CD4-positive, alpha-beta T cell treated with Interleukin-10 for 1 hour (primary cell): ENCODE data around the gene ARMC9.
A peak's percentile ranks its signal among the peaks of the same experiment; 100 is the strongest.
"Not testable (repeated sequence)": the region's sequence is repeated elsewhere in the genome, so short reads cannot be mapped to it uniquely, and the experiment has no call there.

Source experiments
- DNase-seq: peaks from one replicate; pipeline ENCODE4 v3.0.0-alpha.2; 2020

Gene ARMC9

DNA sequence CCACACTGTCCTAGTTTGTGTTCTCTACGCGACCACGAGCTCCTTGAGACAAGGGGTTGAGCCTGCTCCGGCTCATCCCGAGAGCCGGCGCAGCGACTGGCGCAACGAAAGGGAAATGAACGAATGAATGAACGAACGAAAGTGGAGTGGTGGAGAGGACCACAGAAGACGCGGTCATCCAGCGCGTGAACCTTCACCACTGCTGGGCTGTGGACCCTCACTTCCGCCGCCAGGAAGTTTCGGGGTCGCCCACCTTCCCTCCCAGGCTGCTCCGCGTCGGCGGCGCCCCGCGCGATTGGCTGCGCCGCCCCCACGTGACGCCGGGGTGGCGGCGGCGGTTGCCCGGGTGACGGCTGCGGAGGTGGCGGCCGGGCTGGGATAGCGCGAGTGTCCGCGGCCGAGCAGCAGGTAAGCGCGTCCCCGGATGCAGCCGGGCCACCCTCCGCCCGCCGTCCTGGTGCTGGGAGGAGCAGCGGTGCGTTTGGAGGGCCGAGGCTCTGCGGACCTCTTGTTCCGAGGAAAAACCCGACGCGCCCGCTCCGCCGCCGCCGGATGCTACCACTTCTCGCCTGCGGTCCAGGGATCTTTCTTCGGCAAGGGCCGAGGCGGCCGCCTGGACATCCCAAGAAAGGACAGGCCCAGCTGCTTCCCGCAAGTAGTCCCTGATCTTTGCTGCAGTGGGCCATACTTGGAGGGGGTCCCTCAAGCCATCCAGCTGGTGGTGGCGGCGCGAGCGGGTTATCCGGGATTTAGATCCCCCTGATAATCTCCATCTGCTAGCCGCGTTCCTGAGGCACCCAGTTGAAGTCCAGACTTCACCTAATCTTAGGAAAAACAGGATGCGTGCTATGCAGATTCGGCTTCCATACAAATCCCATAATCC is at the start of gene ARMC9:
Gene ARMC9, plus strand, starts transcription at position 341 of the 883 bp plus-strand sequence. CDS start 7,608 bp downstream, outside the sequence.
- DNase-seq: peak; percentile 73

DNA sequence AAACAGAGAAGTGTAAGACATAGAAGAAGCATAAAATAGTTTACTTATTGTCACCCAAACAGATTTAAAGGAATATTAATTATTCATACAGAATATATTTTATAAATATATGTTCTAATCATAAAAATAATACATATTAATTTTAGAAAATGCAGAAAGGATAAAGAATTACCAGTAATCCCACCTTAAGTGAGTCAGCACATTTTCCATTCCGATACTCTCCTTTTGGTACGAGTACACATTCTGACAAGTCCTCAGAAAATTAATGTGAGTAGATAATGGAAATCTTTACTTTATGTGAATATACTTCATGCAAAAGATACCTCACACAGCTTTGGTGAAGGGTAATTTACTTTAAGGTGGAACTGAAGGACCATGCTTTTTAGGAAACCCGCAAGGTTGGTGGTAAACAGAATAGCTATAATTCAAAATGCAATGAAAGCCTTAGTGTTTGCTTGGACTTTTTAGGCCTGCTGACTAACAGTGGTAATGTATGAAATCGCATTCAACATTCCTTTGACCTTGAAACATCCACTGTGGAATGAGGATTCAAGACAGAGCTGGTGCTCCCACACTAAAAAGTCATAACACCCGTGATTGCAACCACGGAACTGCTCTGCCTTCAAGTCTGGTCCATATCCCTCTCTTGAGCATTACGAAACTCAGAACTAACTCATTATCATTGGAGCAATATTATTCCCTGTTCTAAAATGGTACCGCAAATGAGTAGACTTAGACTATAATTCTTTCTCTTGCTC is 45.5 kb upstream of the ARMC9 start:
- no peak for DNase-seq

DNA sequence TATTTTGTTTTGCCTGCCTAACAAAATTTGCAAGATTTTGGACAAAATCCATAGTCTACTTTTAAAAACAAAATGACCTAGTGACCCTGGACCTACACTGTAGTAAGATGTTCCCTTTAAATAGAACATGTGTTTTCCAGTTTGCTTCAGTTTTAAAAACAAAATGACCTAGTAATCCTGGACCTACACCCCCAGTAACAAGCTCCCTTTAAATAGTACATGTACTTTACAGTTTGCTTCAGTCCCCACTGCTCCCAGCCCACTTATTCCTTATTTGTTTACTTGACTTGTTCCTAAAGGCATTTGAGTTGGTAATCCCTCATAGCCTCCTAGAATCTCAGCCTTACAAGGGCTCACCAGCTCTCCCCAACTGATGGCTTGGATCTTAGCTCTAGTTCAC is 39.1 kb upstream of the ARMC9 start:
- DNase-seq: no peak

- DNase-seq: no peak
These were observed 37.7 kb upstream of the ARMC9 start for GRCh38 chr2:231160701-231161100.

DNA sequence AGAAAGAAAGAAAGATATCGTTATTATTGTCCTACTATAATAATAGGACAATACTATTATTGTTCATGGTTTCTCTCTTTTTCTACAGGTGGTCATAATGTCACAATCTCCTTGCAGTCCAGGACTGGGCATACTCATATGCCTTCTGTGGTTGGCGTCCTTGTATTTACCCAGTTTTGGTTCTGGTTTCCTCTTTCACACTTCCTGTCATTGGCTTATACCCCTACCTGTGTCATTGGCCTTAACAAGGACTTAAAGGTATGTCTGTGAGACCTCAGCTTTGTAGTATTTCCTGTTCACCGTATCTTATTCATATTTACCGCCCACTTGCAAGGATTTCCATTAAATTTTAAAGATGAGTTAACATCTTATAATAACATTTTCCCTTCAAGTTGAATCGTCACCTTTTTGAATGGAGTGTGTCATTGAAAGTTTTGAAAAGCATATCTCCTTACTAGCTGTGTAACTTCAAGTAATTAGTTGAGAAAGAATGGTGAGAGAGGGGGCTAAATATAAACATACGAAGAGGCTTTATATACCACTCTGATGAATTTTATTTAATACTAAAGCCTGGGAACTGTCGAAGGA is 37.1 kb upstream of the ARMC9 start:
- DNase-seq: no peak

DNA sequence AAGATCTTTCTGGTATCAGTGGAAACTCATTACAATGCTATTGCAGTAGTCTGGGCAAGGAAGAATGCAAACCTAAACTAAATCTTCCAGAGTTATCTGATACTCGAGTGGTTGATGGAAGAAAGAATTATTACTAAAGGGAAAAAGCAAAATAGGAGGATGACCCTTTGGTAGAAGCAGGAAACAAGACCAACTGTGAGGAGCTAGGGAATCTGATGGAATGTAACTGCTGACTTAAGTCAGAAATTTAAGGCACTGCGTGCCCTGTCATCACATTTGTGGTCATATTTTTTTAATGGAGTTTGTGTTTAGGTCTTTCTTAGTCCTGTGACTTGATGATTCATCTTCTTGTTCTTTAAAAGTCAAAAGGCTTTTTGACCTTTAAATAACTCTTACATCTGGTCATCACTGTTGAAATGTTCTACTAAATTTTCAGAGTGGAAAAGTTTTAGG is 36.5 kb upstream of the ARMC9 start:
- DNase-seq: no peak

DNA sequence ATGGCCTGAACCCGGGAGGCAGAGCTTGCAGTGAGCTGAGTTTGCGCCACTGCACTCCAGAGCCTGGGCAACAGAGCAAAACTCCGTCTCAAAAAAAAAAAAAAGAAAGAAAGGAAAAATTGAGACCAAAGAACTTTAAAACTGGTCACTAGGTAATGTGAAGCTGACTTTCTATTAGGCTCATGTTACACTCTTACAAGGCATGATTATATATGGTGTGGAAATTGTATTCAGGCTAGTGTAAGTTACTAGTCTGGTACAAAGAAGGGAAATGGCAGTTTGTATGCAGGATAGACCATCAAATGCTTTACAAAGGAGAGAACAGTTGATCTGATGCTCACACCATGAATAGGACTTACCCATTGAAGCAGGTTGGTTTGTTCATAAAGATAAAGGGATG is 35.4 kb upstream of the ARMC9 start:
- no peak for DNase-seq

DNA sequence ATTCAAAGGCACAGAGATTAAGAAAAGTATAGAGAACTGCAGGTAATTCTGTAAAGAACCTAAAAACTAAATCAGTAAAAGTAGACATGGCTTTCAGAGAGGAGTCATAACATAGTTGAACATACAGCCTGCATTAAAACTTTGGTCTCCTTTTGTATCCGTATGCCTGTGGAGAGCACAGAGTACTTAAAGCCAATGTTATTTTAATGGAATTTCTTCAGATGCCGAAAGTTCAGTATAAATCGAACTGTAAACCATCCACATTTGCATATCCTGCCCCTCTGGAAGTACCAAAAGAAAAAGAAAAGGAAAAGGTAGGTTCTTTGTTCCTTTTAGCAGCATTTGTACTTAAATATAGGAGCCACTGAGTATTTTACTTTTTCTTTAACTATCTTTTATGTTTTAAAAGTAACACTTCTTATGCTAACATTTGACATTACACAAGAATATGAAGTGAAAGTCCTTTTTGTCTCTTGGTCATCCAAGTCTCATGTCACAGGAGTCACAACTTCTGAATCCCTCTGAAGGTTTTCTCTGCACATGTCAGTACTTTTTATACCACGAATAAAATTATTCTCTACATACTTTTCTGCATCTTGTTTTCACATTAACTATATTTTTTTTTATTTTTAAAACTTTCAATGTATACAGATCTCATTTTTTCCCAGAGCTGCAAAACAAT is 34.9 kb upstream of the ARMC9 start:
- no peak for DNase-seq

DNA sequence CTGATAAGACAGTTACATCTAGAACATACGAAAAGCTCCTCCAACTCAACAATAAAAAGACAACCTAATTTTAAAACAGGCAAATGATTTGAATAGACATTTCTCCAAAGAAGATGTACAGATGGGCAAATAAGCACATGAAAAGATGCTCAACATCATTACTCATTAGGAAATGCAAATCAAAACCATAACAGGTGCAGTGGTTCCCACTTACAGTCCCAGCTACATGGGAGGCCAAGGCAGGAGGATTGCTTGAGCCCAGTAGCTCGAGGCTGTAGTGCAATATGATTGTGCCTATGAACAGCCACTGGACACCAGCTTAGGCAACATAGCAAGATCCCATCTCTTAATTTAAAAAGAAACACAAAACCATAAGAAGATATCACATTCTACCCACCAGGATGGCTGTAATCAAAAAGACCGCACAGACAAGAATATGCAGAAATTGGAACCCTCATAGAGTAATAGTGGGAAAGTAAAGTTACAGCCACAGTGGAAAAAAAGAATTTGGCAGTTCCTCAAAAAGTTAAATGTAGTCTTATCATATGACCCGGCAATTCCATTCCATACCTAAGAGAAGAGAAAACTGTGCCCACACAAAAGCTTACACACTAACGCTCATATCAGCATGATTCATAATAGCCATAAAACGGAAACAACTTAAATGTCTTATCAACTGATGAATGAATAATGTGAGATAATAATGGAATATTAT is 30.5 kb upstream of the ARMC9 start:
- DNase-seq: no peak

GRCh38 chr2:231168460-231169139 is 29.8 kb upstream of the ARMC9 start:
- DNase-seq: no peak

DNA sequence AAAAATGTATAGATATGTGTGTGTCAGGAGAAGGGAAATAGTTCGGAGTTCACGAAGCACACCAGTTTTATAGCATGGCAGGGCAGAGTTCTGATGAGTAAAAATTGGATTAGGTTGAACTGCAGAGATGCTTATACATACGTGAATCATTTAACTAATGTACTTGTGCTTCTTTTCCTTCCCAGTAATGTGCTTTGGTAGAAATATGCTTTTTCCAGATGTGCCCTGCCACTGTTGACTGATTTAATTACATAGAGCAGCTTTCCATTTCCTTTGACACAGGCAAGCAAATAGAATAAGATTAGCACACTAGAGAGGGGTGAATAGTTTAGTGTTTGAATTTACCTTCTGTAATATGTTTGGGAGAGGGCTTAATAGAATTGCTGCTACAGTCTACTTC is 28.9 kb upstream of the ARMC9 start:
- no peak for DNase-seq

GRCh38 chr2:231170055-231170454 is 28.4 kb upstream of the ARMC9 start:
- DNase-seq: no peak

GRCh38 chr2:231172025-231172424 is 26.4 kb upstream of the ARMC9 start:
- DNase-seq: no peak

- DNase-seq: no peak
These were observed 24.2 kb upstream of the ARMC9 start for GRCh38 chr2:231174211-231174651.

GRCh38 chr2:231176066-231176465 is 22.4 kb upstream of the ARMC9 start:
- DNase-seq: no peak

- DNase-seq: no peak
These were observed 21.0 kb upstream of the ARMC9 start for GRCh38 chr2:231177156-231178025.

DNA sequence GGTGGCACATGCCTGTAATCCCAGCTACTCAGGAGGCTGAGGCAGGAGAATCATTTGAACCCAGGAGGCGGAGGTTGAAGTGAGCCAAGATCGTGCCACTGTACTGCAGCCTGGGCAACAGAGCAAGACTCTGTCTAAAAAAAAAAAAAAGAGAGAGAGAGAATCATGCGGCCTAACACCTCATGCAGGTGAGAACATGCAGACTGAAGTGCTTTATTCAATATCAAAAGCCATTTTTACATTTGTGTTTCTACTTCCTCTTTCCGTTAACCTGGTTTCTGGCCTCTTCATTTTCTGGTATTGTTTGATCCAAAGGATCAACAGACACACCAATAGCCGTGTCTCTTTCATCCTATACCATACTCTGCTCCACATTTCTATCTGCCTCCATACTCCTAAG is 19.6 kb upstream of the ARMC9 start:
- not testable (repeated sequence) for DNase-seq

DNA sequence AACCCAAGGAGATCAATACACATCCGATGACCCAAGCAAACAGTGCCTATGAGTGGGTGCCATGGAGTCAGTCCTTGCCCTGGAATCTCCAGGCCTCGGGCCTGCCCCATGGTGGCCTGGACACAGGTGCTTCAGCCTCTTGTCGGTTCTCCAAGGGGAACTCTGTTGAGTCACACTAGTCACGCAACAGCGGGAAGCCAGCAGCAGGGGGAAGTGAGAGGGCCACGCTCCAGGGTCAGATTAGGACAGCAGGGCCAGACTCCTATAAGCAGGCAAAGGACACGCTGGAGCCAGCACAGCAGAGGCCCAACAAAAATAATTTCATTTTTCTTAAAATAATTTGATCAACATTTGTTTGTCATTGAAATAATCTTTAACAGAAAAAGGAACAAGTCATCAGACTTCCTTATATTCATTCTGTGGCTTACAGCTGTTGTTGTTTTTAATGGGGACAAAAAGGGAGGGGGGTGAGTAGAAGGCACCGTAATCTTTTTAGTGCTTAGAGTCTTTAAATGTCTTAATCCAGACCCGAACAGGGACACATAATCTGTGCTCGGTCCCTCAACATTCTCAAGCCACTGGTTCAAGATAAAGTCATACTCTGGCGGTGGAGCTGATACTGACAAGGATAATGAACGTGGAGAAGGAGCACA is 16.4 kb upstream of the ARMC9 start:
- DNase-seq: no peak

DNA sequence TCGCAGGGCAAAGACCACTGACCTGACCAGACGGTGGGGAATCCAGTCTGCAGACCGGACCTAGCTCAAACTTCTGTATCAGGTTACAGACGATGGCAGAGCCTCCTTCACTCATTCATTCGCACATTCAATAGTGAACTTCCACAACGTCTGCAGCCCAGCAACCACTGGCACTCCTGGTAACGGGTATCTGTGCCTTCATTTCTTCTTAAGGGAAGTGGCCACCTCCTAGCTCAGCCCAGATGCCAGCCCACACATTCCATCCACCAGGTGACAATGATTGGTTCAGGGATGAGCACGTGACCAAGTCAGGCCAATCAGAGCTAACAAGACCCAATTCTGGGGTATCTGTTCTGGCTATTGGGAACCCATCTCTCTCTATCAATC is 15.9 kb upstream of the ARMC9 start:
- no peak for DNase-seq

DNA sequence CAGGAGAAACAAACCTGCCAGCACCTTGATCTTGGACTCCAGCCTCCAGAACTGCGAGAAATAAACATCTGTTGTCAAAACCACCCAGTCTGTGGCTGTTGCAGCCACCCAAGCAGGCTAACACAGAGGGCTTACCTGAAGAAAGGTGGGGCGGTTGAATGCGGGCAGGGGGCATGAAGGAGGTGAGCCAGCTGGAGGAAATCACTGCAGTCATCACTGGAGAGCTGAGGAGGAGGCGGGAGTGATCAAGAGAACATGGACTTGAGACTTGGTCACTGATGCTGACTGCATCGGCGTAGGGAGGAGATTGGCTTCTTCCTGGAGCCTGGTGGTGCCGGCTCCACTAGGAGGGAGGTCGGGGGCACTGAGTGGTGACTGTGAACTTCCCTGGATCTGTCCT is 14.6 kb upstream of the ARMC9 start:
- DNase-seq: no peak
